ENCODE results near the gene NCKAP5L.
A peak's percentile ranks its signal among the peaks of the same experiment; 100 is the strongest.

Gene NCKAP5L

GRCh38 chr12:49808686-49809380 lies 19.4 kb downstream of the NCKAP5L start:
- Histone ChIP-seq H3K4me1 (ENCODE audit: insufficient read depth, low read length) (peaks cover 29% of the 10 kb centered on the region), H3K27me3 (ENCODE audit: insufficient read depth, low read length) (no peaks in the 10 kb centered on the region), H3K36me3 (ENCODE audit: insufficient read depth, low read length) (peaks cover 20% of the 10 kb centered on the region), H3K9me3 (ENCODE audit: low read length) (no peaks in the 10 kb centered on the region), H3K4me3 (ENCODE audit: low read length) (peak overlapping the region; percentile 19), H2AFZ (ENCODE audit: low read depth, low read length) (no peak overlapping the region)

- no peak overlapping the region for H2AFZ ChIP-seq (ENCODE audit: low read depth, low read length)
- peak overlapping the region; percentile 19 for H3K4me3 ChIP-seq (ENCODE audit: low read length)
- peaks cover 29% of the 10 kb centered on the region for H3K4me1 ChIP-seq (ENCODE audit: insufficient read depth, low read length)
- no peaks in the 10 kb centered on the region for H3K9me3 ChIP-seq (ENCODE audit: low read length)
- H3K36me3 ChIP-seq (ENCODE audit: insufficient read depth, low read length), result peaks cover 27% of the 10 kb centered on the region
- H3K27me3 ChIP-seq (ENCODE audit: insufficient read depth, low read length), result no peaks in the 10 kb centered on the region
Observed at GRCh38 chr12:49807991-49808580, 20.1 kb downstream of the NCKAP5L start.

- Histone ChIP-seq H2AFZ (ENCODE audit: low read depth, low read length) (no peak overlapping the region), H3K27me3 (ENCODE audit: insufficient read depth, low read length) (no peaks in the 10 kb centered on the region), H3K9me3 (ENCODE audit: low read length) (no peaks in the 10 kb centered on the region), H3K36me3 (ENCODE audit: insufficient read depth, low read length) (peaks cover 35% of the 10 kb centered on the region), H3K4me1 (ENCODE audit: insufficient read depth, low read length) (peaks cover 29% of the 10 kb centered on the region), H3K4me3 (ENCODE audit: low read length) (no peak overlapping the region)
Observed at GRCh38 chr12:49806877-49807276, 21.3 kb downstream of the NCKAP5L start.

GRCh38 chr12:49806321-49806813 lies 21.8 kb downstream of the NCKAP5L start:
- peaks cover 29% of the 10 kb centered on the region for H3K4me1 ChIP-seq (ENCODE audit: insufficient read depth, low read length)
- no peaks in the 10 kb centered on the region for H3K27me3 ChIP-seq (ENCODE audit: insufficient read depth, low read length)
- no peaks in the 10 kb centered on the region for H3K9me3 ChIP-seq (ENCODE audit: low read length)
- no peak overlapping the region for H2AFZ ChIP-seq (ENCODE audit: low read depth, low read length)
- no peak overlapping the region for H3K4me3 ChIP-seq (ENCODE audit: low read length)
- H3K36me3 ChIP-seq (ENCODE audit: insufficient read depth, low read length), result peaks cover 40% of the 10 kb centered on the region

DNA sequence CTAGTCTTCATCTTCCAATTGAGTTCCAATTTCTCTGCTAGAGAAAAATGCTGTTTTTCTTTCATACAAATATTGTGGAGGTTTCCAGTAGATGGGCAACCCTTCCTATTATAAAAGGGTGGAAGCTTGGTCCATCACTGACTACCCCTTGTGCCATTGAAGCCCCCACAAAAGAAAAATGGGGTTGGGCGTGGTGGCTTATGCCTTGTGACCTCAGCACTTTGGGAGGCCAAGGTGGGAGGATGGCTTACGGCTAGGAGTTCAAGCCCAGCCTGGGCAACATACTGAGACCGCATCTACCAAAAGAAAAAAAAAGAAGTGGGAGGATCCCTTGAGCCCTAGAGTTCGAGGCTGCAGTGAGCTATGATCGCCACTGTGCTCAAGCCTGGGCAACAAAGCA lies 22.8 kb downstream of the NCKAP5L start:
- H2AFZ ChIP-seq (ENCODE audit: low read depth, low read length), result no peak overlapping the region
- H3K4me3 ChIP-seq (ENCODE audit: low read length), result no peak overlapping the region
- H3K4me1 ChIP-seq (ENCODE audit: insufficient read depth, low read length), result peaks cover 28% of the 10 kb centered on the region
- no peaks in the 10 kb centered on the region for H3K9me3 ChIP-seq (ENCODE audit: low read length)
- H3K27me3 ChIP-seq (ENCODE audit: insufficient read depth, low read length), result no peaks in the 10 kb centered on the region
- peaks cover 46% of the 10 kb centered on the region for H3K36me3 ChIP-seq (ENCODE audit: insufficient read depth, low read length)

DNA sequence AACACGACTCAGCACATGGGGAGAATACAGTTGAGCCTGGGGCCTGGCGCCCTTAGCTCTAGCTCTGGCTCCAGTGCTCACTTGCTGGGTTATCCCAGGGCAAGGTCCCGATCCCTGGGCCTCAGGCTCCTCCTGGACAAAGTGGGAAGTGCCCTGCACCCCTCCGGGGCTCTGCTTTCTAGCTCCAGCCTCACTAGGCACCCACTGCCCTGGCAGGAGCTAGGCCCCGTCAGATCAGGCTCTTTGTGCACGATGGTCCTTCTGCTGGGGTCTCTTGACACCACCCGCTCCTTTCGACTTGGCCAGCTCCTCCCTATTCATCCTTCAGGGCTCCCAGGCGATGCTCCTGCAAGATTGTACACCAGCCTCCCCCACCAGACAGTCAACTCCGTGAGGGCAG lies 23.4 kb downstream of the NCKAP5L start:
- H3K36me3 ChIP-seq (ENCODE audit: insufficient read depth, low read length), result peaks cover 50% of the 10 kb centered on the region

DNA sequence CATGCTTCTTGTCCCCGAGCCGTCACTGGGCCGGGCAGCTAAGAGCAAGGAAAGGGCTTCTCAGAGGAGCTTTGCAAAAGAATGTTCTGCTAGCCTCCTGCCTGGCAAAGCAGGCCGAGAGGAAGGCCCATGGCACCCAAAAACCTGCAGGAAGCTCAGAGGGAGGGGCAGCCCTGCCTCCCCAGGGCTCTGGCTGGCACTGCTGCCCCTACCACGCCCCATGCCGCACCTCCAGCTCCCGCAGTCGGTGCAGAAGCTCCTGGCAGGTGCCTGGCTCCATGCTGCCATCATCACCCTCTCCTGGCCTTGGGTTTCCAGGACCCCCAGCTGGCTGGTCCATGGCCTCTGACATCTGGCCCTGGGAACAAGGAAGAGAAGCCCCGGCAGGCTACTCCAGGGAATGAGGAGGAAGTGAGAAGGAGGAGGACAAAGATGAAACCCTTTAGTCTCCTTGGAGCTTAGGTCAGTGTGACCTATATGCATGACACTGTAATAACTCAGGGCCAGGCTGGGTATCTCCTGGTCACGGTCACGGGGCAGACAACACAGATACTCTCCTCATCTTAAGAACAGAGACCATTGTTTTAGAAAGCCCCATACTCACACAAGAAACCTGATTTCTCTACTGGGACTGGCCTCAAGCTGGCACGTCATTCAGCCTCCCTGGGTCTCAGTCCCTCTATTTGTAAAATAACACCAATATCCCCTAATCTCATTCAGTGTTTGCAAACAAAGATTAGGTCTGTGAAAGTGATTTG lies 24.3 kb downstream of the NCKAP5L start:
- no peaks in the 10 kb centered on the region for H3K9me3 ChIP-seq (ENCODE audit: low read length)
- no peak overlapping the region for H2AFZ ChIP-seq (ENCODE audit: low read depth, low read length)
- peaks cover 14% of the 10 kb centered on the region for H3K4me1 ChIP-seq (ENCODE audit: insufficient read depth, low read length)
- no peak overlapping the region for H3K4me3 ChIP-seq (ENCODE audit: low read length)
- no peaks in the 10 kb centered on the region for H3K27me3 ChIP-seq (ENCODE audit: insufficient read depth, low read length)
- peaks cover 50% of the 10 kb centered on the region for H3K36me3 ChIP-seq (ENCODE audit: insufficient read depth, low read length)

More for the DNA sequence above, 23.4 kb downstream of the NCKAP5L start:
- H3K4me1 ChIP-seq (ENCODE audit: insufficient read depth, low read length), result peaks cover 23% of the 10 kb centered on the region
- H3K9me3 ChIP-seq (ENCODE audit: low read length), result no peaks in the 10 kb centered on the region
- no peak overlapping the region for H3K4me3 ChIP-seq (ENCODE audit: low read length)
- H2AFZ ChIP-seq (ENCODE audit: low read depth, low read length), result no peak overlapping the region
- H3K27me3 ChIP-seq (ENCODE audit: insufficient read depth, low read length), result no peaks in the 10 kb centered on the region

- Histone ChIP-seq H3K4me1 (ENCODE audit: insufficient read depth, low read length) (no peaks in the 10 kb centered on the region), H3K4me3 (ENCODE audit: low read length) (no peak overlapping the region), H2AFZ (ENCODE audit: low read depth, low read length) (no peak overlapping the region), H3K36me3 (ENCODE audit: insufficient read depth, low read length) (peaks cover 70% of the 10 kb centered on the region), H3K9me3 (ENCODE audit: low read length) (no peaks in the 10 kb centered on the region), H3K27me3 (ENCODE audit: insufficient read depth, low read length) (no peaks in the 10 kb centered on the region)
Observed at GRCh38 chr12:49801141-49802063, 26.8 kb downstream of the NCKAP5L start.

DNA sequence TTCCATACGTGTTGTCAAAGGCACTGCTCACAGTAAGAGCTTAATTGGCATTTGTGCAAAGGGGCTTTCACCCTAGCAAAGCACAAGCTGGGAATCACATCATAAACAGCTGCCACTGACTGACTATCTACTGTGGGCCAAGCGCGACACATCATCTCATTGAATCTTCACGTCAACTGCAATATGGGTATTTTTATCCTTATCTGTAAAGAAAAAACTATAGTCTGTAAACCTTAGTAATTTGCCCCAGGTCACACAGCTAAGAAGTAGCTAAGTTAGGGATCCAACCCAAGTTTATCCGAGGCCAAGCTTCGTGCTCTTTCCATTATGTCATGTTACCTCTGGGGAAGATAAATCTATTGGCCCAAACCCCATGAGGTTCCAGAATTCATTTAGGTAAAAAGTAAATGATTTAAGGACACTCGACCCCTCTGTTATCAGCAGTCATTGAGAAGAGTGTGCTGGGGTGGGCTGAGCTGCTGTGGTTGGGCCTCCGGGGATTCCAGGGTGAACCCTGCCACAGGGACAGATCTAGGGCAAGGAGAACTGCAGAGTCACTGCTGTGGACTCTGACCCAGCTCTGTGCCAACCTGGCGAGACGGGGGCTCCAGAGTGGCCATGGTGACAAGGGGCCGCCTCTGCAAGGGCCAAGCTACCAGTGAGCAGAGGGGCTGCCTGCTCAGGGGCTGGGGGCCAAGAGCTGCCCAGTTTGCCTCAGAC lies 27.6 kb downstream of the NCKAP5L start:
- Histone ChIP-seq H3K27me3 (ENCODE audit: insufficient read depth, low read length) (no peaks in the 10 kb centered on the region), H3K4me1 (ENCODE audit: insufficient read depth, low read length) (no peaks in the 10 kb centered on the region), H3K4me3 (ENCODE audit: low read length) (no peak overlapping the region), H3K36me3 (ENCODE audit: insufficient read depth, low read length) (peaks cover 75% of the 10 kb centered on the region), H2AFZ (ENCODE audit: low read depth, low read length) (no peak overlapping the region), H3K9me3 (ENCODE audit: low read length) (no peaks in the 10 kb centered on the region)

- Histone ChIP-seq H3K9me3 (ENCODE audit: low read length) (no peaks in the 10 kb centered on the region), H3K36me3 (ENCODE audit: insufficient read depth, low read length) (peaks cover 74% of the 10 kb centered on the region), H2AFZ (ENCODE audit: low read depth, low read length) (no peak overlapping the region), H3K4me1 (ENCODE audit: insufficient read depth, low read length) (no peaks in the 10 kb centered on the region), H3K4me3 (ENCODE audit: low read length) (no peak overlapping the region), H3K27me3 (ENCODE audit: insufficient read depth, low read length) (no peaks in the 10 kb centered on the region)
Observed at GRCh38 chr12:49798934-49799333, 29.3 kb downstream of the NCKAP5L start.

DNA sequence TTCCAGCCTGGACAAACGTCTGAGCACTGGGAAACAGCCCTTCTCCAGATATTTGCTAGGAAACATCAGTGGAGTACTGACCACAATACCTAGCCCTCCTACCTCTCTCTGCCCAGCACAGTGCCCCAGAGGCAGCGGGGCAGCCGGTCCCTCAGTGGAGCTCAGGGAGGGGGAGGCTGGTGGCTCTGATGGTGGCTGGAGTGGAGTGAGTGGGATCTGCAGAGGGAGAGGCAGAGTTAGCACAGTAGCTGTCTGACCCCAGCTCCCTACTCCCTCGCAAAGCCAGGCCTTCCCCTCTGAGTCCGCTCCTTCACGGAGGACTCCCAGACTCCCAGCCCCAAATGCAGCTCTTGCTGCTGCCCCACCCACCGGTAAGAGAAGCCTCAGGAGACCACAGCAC lies 30.0 kb downstream of the NCKAP5L start:
- Histone ChIP-seq H3K4me3 (ENCODE audit: low read length) (no peak overlapping the region), H3K36me3 (ENCODE audit: insufficient read depth, low read length) (peaks cover 70% of the 10 kb centered on the region), H3K4me1 (ENCODE audit: insufficient read depth, low read length) (no peaks in the 10 kb centered on the region), H2AFZ (ENCODE audit: low read depth, low read length) (no peak overlapping the region), H3K27me3 (ENCODE audit: insufficient read depth, low read length) (no peaks in the 10 kb centered on the region), H3K9me3 (ENCODE audit: low read length) (no peaks in the 10 kb centered on the region)

- H2AFZ ChIP-seq (ENCODE audit: low read depth, low read length), result no peak overlapping the region
- H3K4me1 ChIP-seq (ENCODE audit: insufficient read depth, low read length), result no peaks in the 10 kb centered on the region
- no peaks in the 10 kb centered on the region for H3K9me3 ChIP-seq (ENCODE audit: low read length)
- H3K36me3 ChIP-seq (ENCODE audit: insufficient read depth, low read length), result peaks cover 66% of the 10 kb centered on the region
- no peak overlapping the region for H3K4me3 ChIP-seq (ENCODE audit: low read length)
- no peaks in the 10 kb centered on the region for H3K27me3 ChIP-seq (ENCODE audit: insufficient read depth, low read length)
Observed at GRCh38 chr12:49797449-49797776, 30.8 kb downstream of the NCKAP5L start.
